K562 (cell line): ENCODE measurements around the gene SRGAP2C. TPM values are rescaled to one million over a fixed set of nuclear protein-coding genes. Genes with fewer than 3 reads are reported as not detected.
"Not testable (repeated sequence)": the region's sequence is repeated elsewhere in the genome, so short reads cannot be mapped to it uniquely, and the experiment has no call there.

Source experiments
- ATAC-seq: fragments of 200-7000 bp; cut with Tn5 transposase; 3 replicates; pipeline ENCODE4 v1.9.1; 2020; ENCODE audit warnings: moderate library complexity
- BruUV-seq: library from RNA; stranded (reverse); fragments of 400-500 nt; replicated peaks from 2 replicates; lab custom pipeline; 2021; lab: Mats Ljungman, UMichigan
- CTCF ChIA-PET: fragments of 300-600 bp; formaldehyde crosslinking; extraction: SDS; loops from one replicate; lab custom pipeline; 2021; ENCODE audit warnings: low intra/inter-chr PET ratio; lab: Yijun Ruan, JAX
- POLR2A ChIA-PET: fragments of 300-600, 350-650 bp; sonication (Branson Sonifier 250); formaldehyde crosslinking; extraction: SDS; loops from one replicate; lab custom pipeline; 2021; ENCODE audit warnings: antibody characterized with exemption, inconsistent platforms; lab: Yijun Ruan, JAX
- DNase-seq, 4 experiments: peaks; one replicate each; pipeline versions ENCODE4 v3.0.0 to v3.0.0-alpha.2; 2011 to 2018; ENCODE audit warnings: low spot score in 3 of 4, mixed read lengths in 3 of 4; ENCODE audit errors: extremely low read depth in 1 of 4
- FAIRE-seq: peaks from 2 replicates; lab custom pipeline; 2011; peaks lifted over from hg19 to GRCh38; lab: Jason Lieb, UNC
- H2AFZ ChIP-seq: 2 replicates; pipeline ENCODE4 v1.6.0; 2011; ENCODE audit warnings: low read depth, low read length, control low read depth, inconsistent platforms
- H3K27ac ChIP-seq: fragments of 200-600 bp; 3 replicates; pipeline ENCODE4 v1.8.0; 2011; ENCODE audit warnings: low read depth, mild to moderate bottlenecking, control low read depth, inconsistent platforms, low read length, moderate library complexity, mixed read lengths; ENCODE audit errors: extremely low read depth
- H3K27me3 ChIP-seq, 2 experiments: fragments of 300-600 bp in 1 of 2; 2 replicates in 1 of 2; 3 replicates in 1 of 2; pipeline versions ENCODE4 v1.6.0 to v1.8.0; 2011; ENCODE audit warnings: inconsistent platforms in 2 of 2, low read length in 2 of 2, mild to moderate bottlenecking in 1 of 2, mixed read lengths in 1 of 2, moderate library complexity in 1 of 2; ENCODE audit not compliant: control insufficient read depth in 2 of 2, insufficient read depth in 2 of 2
- H3K36me3 ChIP-seq: fragments of 300-600 bp; 3 replicates; pipeline ENCODE4 v1.8.0; 2011; ENCODE audit warnings: mild to moderate bottlenecking, low read length, inconsistent platforms; ENCODE audit not compliant: control insufficient read depth, insufficient read depth
- H3K4me1 ChIP-seq, 2 experiments: fragments of 200-600 bp in 1 of 2; replicated peaks in 1 of 2; 2 replicates in 1 of 2; 3 replicates in 1 of 2; pipeline versions ENCODE4 v1.5.1 to v1.8.0; 2011; ENCODE audit warnings: inconsistent platforms in 2 of 2, low read length in 2 of 2, mild to moderate bottlenecking in 1 of 2, mixed read lengths in 1 of 2, moderate library complexity in 1 of 2; ENCODE audit not compliant: control insufficient read depth in 2 of 2, insufficient read depth in 2 of 2
- H3K4me2 ChIP-seq: 2 replicates; pipeline ENCODE4 v1.6.1; 2011; ENCODE audit warnings: low read length, control low read depth, inconsistent platforms, mixed read lengths; ENCODE audit not compliant: insufficient read depth
- H3K4me3 ChIP-seq: fragments of 200-600 bp; sonication (generic), shearing (Covaris generic); 2 replicates; pipeline ENCODE4 v1.5.1; 2016; ENCODE audit warnings: control low read depth, inconsistent platforms
- H3K79me2 ChIP-seq: fragments of 200-600 bp; 3 replicates; pipeline ENCODE4 v1.8.0; 2011; ENCODE audit warnings: low read length, inconsistent platforms; ENCODE audit not compliant: control insufficient read depth, insufficient read depth
- H3K9ac ChIP-seq, 2 experiments: 2 replicates each; pipeline versions ENCODE4 v1.6.0 to v1.6.1; 2011; ENCODE audit warnings: low read depth in 2 of 2, low read length in 2 of 2, control low read depth in 1 of 2, inconsistent platforms in 1 of 2, mild to moderate bottlenecking in 1 of 2, mixed read lengths in 1 of 2; ENCODE audit not compliant: insufficient read depth in 1 of 2
- H3K9me1 ChIP-seq: one replicate; pipeline ENCODE4 v1.6.0; 2011; ENCODE audit warnings: inconsistent platforms, mild to moderate bottlenecking, low read length, moderate library complexity; ENCODE audit not compliant: control insufficient read depth, insufficient read depth
- H3K9me3 ChIP-seq: replicated peaks from 2 replicates; pipeline ENCODE4 v1.5.1; 2011; ENCODE audit warnings: low read depth, low read length, inconsistent platforms; ENCODE audit not compliant: control insufficient read depth, insufficient read depth
- H4K20me1 ChIP-seq: replicated peaks from 2 replicates; pipeline ENCODE4 v1.6.1; 2011; ENCODE audit warnings: low read length, inconsistent platforms, mixed read lengths; ENCODE audit not compliant: control insufficient read depth, insufficient read depth
- WGBS: fragments of 100-300 bp; shearing (Covaris generic); methylation state at CpG from one replicate; pipeline ENCODE4 v1.1.6; 2016; ENCODE audit warnings: low coverage, mixed read lengths; ENCODE audit not compliant: insufficient coverage; ENCODE audit errors: missing lambda C conversion rate; 5-methylcytosine and 5-hydroxymethylcytosine counted together
- in situ Hi-C: fragments of 300-500 bp; cut with MboI; formaldehyde crosslinking; loops from 4 replicates; pipeline ENCODE4 v1.15.0; 2018; ENCODE audit warnings: inconsistent platforms, mixed read lengths
- intact Hi-C: fragments of 100-400 bp; cut with micrococcal nuclease; formaldehyde crosslinking; loops from 2 replicates; pipeline ENCODE4 v1.14.2; 2022
- polyA plus RNA-seq, 8 experiments: library from polyadenylated mRNA; depleted of rRNA in 4 of 8; stranded (reverse) in 5 of 8; unstranded in 3 of 8; fragments of >200 nt; fragmentation: Nextera tagmentation in 2 of 8; fragmentation: Illumina TruSeq in 1 of 8; extraction: Ambion mirVana in 2 of 8; extraction: Trizol in 1 of 8; gene quantifications; 2 replicates each; pipeline versions ENCODE4 v1.2.1 to v1.2.3, GENCODE V29; 2011 to 2014; ENCODE audit warnings: inconsistent platforms in 1 of 8, missing spikeins in 1 of 8
- total RNA-seq, 7 experiments: library from RNA; depleted of rRNA in 6 of 7; stranded (reverse); fragments of >200 nt in 6 of 7; fragmentation: Illumina TruSeq in 2 of 7; extraction: Trizol in 2 of 7; gene quantifications; 2 replicates each; pipeline versions ENCODE4 v1.2.1 to v1.2.3, GENCODE V29; 2011 to 2021; ENCODE audit warnings: low replicate concordance in 1 of 7

SRGAP2C gene
- total and polyA plus RNA-seq, 9 of the 15 experiments (the other 6 are each of a cell fraction or from before 2014, with no cell fraction given): 5.0 to 21.1 (median 7.7) TPM

DNA sequence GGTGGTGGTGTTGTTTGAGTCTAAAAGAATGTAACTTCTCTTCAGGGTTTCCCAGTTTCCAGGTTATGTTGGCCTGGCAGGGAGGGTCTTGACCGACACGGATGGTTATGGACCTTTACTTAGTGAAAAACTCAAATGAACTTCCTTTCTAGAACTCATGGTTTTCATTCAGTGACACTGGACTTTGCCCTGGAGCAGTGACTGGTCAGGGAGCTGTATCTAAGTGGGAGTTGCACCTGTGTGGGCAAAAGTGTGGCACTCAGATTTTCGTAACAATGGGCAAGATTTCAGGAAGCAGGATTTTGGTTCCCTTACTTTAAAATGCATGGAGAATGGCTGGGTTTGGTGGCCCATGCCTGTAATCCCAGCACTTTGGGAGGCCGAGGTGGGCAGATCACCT is 67.9 kb downstream of the SRGAP2C start:
- H4K20me1 ChIP-seq, H3K9ac ChIP-seq, BruUV-seq, CTCF ChIA-PET, H3K9me1 ChIP-seq, H3K4me2 ChIP-seq, DNase-seq, ATAC-seq, intact Hi-C loops, in situ Hi-C loops, H2AFZ ChIP-seq, H3K4me1 ChIP-seq, H3K9me3 ChIP-seq, H3K27me3 ChIP-seq, H3K36me3 ChIP-seq, POLR2A ChIA-PET, H3K4me3 ChIP-seq, H3K27ac ChIP-seq, FAIRE-seq, H3K79me2 ChIP-seq: not testable (repeated sequence)
- no CpG with 5 or more reads among the region's 4 CpGs for whole genome bisulfite sequencing

DNA sequence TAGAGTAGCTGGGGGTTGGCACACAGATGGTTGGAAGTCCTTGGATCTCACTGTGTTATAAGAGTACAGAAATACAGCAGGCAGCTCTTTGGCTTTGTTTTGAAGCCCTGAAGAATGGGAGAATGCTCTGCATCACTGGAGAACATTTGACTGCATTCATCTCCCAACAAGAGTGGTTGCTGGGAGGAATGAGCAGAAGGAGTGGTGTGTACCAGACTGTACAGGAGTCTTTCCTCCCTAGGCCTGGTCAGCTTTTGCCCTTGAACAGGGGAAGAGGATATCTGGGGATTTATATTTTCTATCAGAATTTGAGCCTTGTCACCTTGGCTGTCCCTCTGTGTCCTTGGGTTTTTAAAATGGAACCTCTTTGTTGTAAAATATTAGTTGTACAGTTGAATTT is 69.8 kb downstream of the SRGAP2C start:
- ATAC-seq: peak; percentile 50
- H3K4me3 ChIP-seq, H3K9me3 ChIP-seq, intact Hi-C loops, H3K27me3 ChIP-seq, H2AFZ ChIP-seq, FAIRE-seq, H3K4me1 ChIP-seq, H3K9ac ChIP-seq, BruUV-seq, CTCF ChIA-PET, H4K20me1 ChIP-seq, H3K36me3 ChIP-seq, H3K9me1 ChIP-seq, DNase-seq, H3K27ac ChIP-seq, in situ Hi-C loops, POLR2A ChIA-PET, H3K4me2 ChIP-seq, H3K79me2 ChIP-seq: not testable (repeated sequence)

DNA sequence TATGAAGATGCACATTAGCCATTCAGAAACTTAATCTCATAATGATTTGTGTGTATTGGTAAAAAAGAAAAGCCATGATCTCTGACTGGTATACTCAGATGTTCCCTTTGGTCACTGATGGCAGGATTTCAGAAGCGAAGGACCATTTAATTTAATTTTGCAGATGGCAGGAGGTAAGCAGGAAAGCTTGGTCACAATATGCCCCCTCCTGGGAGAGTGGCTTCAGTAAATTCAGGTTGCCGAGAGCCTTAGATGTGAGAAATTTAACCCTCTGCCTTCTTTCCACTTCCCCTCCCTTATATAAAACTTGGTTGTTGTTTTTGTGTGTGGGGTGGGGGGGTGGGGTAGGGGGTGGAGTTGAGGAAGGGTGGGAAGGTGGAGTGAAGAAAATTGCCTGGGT is 72.9 kb downstream of the SRGAP2C start:
- FAIRE-seq, H3K36me3 ChIP-seq, POLR2A ChIA-PET, intact Hi-C loops, H3K79me2 ChIP-seq, DNase-seq, in situ Hi-C loops, H3K9me3 ChIP-seq, H3K4me3 ChIP-seq, H3K27ac ChIP-seq, H3K4me2 ChIP-seq, H3K9ac ChIP-seq, H3K4me1 ChIP-seq, BruUV-seq, H3K27me3 ChIP-seq, H4K20me1 ChIP-seq, H3K9me1 ChIP-seq, CTCF ChIA-PET, H2AFZ ChIP-seq: not testable (repeated sequence)
- WGBS: no CpG with 5 or more reads among the region's 2 CpGs
- ATAC-seq: peak; percentile 20

DNA sequence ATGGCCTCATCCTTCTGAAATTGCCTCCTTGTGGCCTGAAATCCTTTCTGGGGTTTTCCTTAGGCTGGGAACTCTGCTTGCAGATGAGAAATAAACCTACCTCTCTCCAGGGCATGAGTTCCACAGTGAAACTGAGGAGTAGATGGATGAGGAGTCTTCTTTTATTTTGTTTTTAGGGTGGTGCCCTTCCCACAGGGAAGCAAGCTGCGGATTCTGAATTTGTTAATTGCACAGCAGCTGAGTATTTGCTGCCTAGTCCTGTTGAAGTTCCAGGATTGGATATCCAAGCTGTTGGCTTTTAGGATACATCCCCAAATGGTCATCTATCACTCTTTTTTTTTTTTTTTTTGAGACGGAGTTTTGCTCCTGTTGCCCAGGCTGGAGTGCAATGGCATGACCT is 73.4 kb downstream of the SRGAP2C start:
- H3K9me3 ChIP-seq, H3K9me1 ChIP-seq, in situ Hi-C loops, ATAC-seq, H2AFZ ChIP-seq, H3K9ac ChIP-seq, H4K20me1 ChIP-seq, H3K4me2 ChIP-seq, BruUV-seq, H3K27me3 ChIP-seq, H3K27ac ChIP-seq, intact Hi-C loops, H3K4me1 ChIP-seq, H3K36me3 ChIP-seq, POLR2A ChIA-PET, H3K79me2 ChIP-seq, FAIRE-seq, H3K4me3 ChIP-seq, CTCF ChIA-PET, DNase-seq: not testable (repeated sequence)
- WGBS: 100% methylated on average over 1 of the region's 2 CpGs
